Subcutaneous abdominal adipose tissue (tissue), 5 donors: ENCODE results near the gene SMARCAD1.
"Not testable (repeated sequence)": the region's sequence is repeated elsewhere in the genome, so short reads cannot be mapped to it uniquely, and the experiment has no call there.

Experiments used
- H3K27ac ChIP-seq: one replicate; pipeline ENCODE4 v1.7.0; 2013; ENCODE audit warnings: low read depth, mild to moderate bottlenecking, inconsistent platforms, low read length, moderate library complexity
- H3K27me3 ChIP-seq, 5 donors: one replicate each; pipeline ENCODE4 v1.7.0; 2013; ENCODE audit warnings: low read length in 5 of 5, inconsistent platforms in 1 of 5; ENCODE audit not compliant: control insufficient read depth in 5 of 5, insufficient read depth in 4 of 5
- H3K36me3 ChIP-seq, 5 donors: one replicate each; pipeline ENCODE4 v1.7.0; 2013; ENCODE audit warnings: low read length in 5 of 5; ENCODE audit not compliant: control insufficient read depth in 5 of 5, insufficient read depth in 5 of 5
- H3K4me1 ChIP-seq, 5 donors: one replicate each; pipeline ENCODE4 v1.7.0; 2013; ENCODE audit warnings: low read length in 5 of 5, mild to moderate bottlenecking in 3 of 5, moderate library complexity in 1 of 5; ENCODE audit not compliant: control insufficient read depth in 5 of 5, insufficient read depth in 5 of 5
- H3K4me3 ChIP-seq, 5 donors: one replicate each; pipeline ENCODE4 v1.7.0; 2013; ENCODE audit warnings: low read length in 5 of 5, low read depth in 1 of 5
- H3K9ac ChIP-seq, 5 donors: one replicate each; pipeline ENCODE4 v1.7.0; 2013; ENCODE audit warnings: low read length in 5 of 5, mild to moderate bottlenecking in 4 of 5, moderate library complexity in 3 of 5
- H3K9me3 ChIP-seq, 5 donors: one replicate each; pipeline ENCODE4 v1.7.0; 2013; ENCODE audit warnings: low read length in 5 of 5; ENCODE audit not compliant: control insufficient read depth in 5 of 5
- donor health status: healthy.
- donor health status: healthy.
- donor health status: healthy.
- donor health status: healthy.
- donor health status: healthy.

SMARCAD1 gene

DNA sequence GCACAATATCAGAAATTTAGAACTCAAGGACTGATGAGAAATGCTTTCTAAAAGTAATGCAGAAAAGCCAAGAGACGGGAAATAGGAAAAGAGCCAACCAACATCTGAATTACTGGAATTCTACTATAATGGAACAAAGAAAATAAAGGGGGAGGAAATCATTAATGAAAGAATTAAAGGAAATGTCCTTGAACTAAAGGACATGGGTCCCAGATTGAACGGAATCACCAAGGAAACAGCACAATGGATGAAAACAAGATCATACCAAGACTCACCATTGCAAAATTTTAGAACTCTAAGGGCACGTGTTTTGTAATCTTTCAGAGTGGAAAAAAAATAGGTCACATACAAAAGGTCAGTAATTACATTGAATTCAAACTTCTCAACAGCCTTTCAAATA is 99.0 kb downstream of the SMARCAD1 start:
- Histone ChIP-seq H3K27ac (no peak overlapping the region), H3K27me3 (no peaks in the 10 kb centered on the region), H3K9me3 (no peaks in the 10 kb centered on the region), H3K36me3 (no peaks in the 10 kb centered on the region), H3K4me3 (no peak overlapping the region), H3K4me1 (peaks cover 0 to 14% (median 5%) of the 10 kb centered on the region in 5 donors), H3K9ac (no peak overlapping the region)

DNA sequence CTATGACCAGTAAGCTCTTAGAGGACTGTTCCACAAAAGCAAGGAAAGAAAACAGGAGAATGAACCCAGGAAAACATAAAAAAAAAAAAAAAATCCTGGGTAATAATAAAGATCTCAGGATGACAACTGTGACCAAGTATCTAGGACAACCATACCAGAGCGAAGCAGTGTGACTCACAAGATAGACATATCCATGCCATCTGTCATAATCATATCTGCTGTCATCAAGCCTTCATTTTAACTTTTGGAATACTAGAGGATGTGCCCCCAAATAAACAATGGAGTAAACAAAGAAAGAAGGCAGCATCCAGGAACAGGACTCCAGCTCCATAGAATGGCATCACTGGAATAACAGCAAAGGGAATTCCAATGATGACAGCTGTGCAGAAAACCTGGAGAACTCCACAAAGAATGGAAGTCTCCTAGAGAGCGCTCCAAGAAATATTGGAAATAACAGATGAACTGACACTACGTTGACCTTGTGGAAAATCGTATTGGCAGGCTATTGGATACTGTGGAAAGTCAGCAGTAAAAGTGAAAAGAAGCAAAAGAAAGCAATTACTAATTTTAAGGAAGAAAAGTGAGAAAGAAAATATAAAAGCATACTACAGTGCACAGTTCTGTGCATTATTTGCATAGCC is 99.7 kb downstream of the SMARCAD1 start:
- Histone ChIP-seq H3K36me3 (no peaks in the 10 kb centered on the region), H3K27me3 (no peaks in the 10 kb centered on the region), H3K9ac (no peak overlapping the region), H3K27ac (no peak overlapping the region), H3K9me3 (no peaks in the 10 kb centered on the region), H3K4me3 (no peak overlapping the region), H3K4me1 (peaks cover 0 to 14% (median 5%) of the 10 kb centered on the region in 5 donors)

- H3K4me3 ChIP-seq, H3K9me3 ChIP-seq, H3K27me3 ChIP-seq, H3K36me3 ChIP-seq, H3K27ac ChIP-seq, H3K9ac ChIP-seq, H3K4me1 ChIP-seq: not testable (repeated sequence)
These were observed 112.3 kb downstream of the SMARCAD1 start for GRCh38 chr4:94319927-94320326.

- Histone ChIP-seq H3K27me3 (no peaks in the 10 kb centered on the region), H3K4me3 (peak overlapping the region in 1 of 5 donors; percentile 22), H3K36me3 (peaks cover 0 to 10% (median 3%) of the 10 kb centered on the region in 5 donors), H3K9ac (no peak overlapping the region), H3K4me1 (no peaks in the 10 kb centered on the region), H3K27ac (no peak overlapping the region), H3K9me3 (peaks cover 0 to 20% (median 18%) of the 10 kb centered on the region in 5 donors)
These were observed 118.2 kb downstream of the SMARCAD1 start for GRCh38 chr4:94325835-94326234.

DNA sequence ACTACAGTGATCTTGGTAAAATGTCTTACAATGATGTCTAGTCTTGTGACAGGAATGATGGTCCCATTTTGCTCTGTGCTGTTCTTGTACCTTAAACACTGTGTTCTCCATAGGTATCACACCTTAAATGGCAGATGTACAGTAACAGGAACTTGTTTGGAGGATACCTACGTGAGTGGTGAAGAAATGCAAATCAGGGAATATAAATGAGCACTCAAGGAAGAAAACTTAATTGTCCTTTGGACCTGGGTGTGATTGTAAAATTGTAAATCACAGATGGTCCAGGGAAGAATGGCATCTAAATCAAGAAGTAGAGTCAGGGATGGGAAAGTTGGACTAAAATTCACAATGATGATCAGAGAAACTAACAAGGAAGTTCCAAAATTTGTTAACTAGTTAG is 122.3 kb downstream of the SMARCAD1 start:
- Histone ChIP-seq H3K9ac (no peak overlapping the region), H3K27ac (no peak overlapping the region), H3K9me3 (peaks cover 0 to 18% (median 16%) of the 10 kb centered on the region in 5 donors), H3K4me1 (peaks cover 0 to 12% (median 9%) of the 10 kb centered on the region in 5 donors), H3K27me3 (no peaks in the 10 kb centered on the region), H3K36me3 (peaks cover 0 to 15% (median 3%) of the 10 kb centered on the region in 5 donors), H3K4me3 (no peak overlapping the region)

GRCh38 chr4:94332983-94333590 is 125.4 kb downstream of the SMARCAD1 start:
- Histone ChIP-seq H3K27ac (no peak overlapping the region), H3K9ac (no peak overlapping the region), H3K36me3 (peaks cover 0 to 5% (median 0%) of the 10 kb centered on the region in 5 donors), H3K9me3 (no peaks in the 10 kb centered on the region), H3K27me3 (no peaks in the 10 kb centered on the region), H3K4me1 (peaks cover 0 to 18% (median 11%) of the 10 kb centered on the region in 5 donors), H3K4me3 (no peak overlapping the region)

DNA sequence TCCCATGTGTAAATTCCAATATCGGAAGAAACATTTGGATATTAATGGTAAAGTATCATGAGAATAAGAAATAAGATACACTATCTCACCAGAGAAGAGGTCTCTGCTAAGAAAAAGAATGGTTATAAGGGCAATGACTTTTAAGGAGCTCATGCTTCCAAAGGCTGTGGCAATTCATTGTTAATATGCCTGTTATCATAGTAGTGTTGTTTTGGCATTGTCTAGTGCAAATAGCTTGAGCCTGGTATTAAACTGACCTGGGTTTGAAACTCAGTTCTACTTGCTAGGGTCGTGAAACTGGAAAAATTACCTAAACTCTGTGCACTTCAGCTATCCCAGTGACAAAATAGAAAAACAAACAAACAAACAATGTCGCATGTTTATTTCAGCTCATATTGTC is 126.2 kb downstream of the SMARCAD1 start:
- Histone ChIP-seq H3K4me3 (no peak overlapping the region), H3K9ac (no peak overlapping the region), H3K27me3 (no peaks in the 10 kb centered on the region), H3K36me3 (peaks cover 0 to 5% (median 0%) of the 10 kb centered on the region in 5 donors), H3K27ac (no peak overlapping the region), H3K4me1 (peaks cover 0 to 18% (median 11%) of the 10 kb centered on the region in 5 donors), H3K9me3 (no peaks in the 10 kb centered on the region)

DNA sequence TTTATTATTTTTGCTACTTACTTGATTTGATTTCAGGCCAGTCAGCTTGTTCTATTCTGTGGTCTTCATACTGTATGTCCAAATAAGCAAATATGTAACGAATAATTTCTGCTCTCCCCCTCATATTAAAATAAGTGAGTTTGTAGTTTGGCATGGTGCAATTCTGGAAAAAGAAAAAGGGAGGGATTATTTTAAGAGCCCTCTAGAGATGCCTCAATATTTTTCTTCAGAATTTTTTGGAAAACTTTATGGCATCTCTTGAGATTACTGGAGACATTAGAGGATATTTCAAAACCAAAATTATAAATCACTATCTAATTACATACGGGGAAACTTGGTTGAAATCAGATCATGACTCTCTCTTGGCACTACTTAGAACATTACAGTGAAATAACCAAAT is 126.8 kb downstream of the SMARCAD1 start:
- no peaks in the 10 kb centered on the region for H3K9me3 ChIP-seq
- peak overlapping the region; percentile 6 for H3K27ac ChIP-seq
- H3K36me3 ChIP-seq = peaks cover 0 to 5% (median 0%) of the 10 kb centered on the region in 5 donors
- H3K27me3 ChIP-seq = no peaks in the 10 kb centered on the region
- peaks cover 0 to 18% (median 11%) of the 10 kb centered on the region in 5 donors for H3K4me1 ChIP-seq
- no peak overlapping the region for H3K4me3 ChIP-seq
- no peak overlapping the region for H3K9ac ChIP-seq

GRCh38 chr4:94334962-94335361 is 127.3 kb downstream of the SMARCAD1 start:
- Histone ChIP-seq H3K4me1 (peaks cover 0 to 18% (median 11%) of the 10 kb centered on the region in 5 donors), H3K9ac (no peak overlapping the region), H3K9me3 (no peaks in the 10 kb centered on the region), H3K27ac (peak overlapping the region; percentile 6), H3K4me3 (no peak overlapping the region), H3K36me3 (peaks cover 0 to 5% (median 0%) of the 10 kb centered on the region in 5 donors), H3K27me3 (no peaks in the 10 kb centered on the region)

DNA sequence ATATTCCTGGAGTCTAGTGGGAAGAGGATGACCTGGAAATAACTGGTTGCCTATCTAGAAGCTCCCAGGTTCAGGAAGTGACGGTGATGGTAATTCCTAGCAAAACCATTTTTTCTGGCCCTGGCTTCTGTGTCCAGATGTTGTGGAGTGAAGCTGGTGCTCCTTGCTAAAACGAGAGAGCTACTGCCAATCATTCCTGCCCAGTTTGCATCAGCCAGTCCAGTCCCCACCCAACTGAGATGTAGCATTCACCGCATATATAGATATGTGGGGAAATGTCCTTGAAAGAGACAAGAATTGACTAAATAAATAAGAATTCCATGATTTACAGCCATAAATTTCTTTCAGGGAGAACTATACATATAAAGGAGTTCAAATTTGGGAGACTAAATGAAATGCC is 128.6 kb downstream of the SMARCAD1 start:
- no peaks in the 10 kb centered on the region for H3K9me3 ChIP-seq
- H3K27me3 ChIP-seq = no peaks in the 10 kb centered on the region
- H3K36me3 ChIP-seq = peaks cover 0 to 5% (median 0%) of the 10 kb centered on the region in 5 donors
- no peak overlapping the region for H3K9ac ChIP-seq
- H3K4me1 ChIP-seq = peaks cover 0 to 18% (median 11%) of the 10 kb centered on the region in 5 donors
- H3K27ac ChIP-seq = no peak overlapping the region
- H3K4me3 ChIP-seq = no peak overlapping the region
